ENCODE measurements around the gene ARRDC2.
"Not testable (repeated sequence)": the region's sequence is repeated elsewhere in the genome, so short reads cannot be mapped to it uniquely, and the experiment has no call there.

Gene ARRDC2

GRCh38 chr19:17993076-17993813 lies 14.7 kb upstream of the ARRDC2 start:
- no peak for DNase-seq

GRCh38 chr19:17996826-17997316 lies 11.1 kb upstream of the ARRDC2 start:
- peak; percentile 91 for DNase-seq

GRCh38 chr19:17997969-17998826 lies 9.8 kb upstream of the ARRDC2 start:
- no peak for DNase-seq

- DNase-seq = no peak
Observed at GRCh38 chr19:17998827-17999150, 9.2 kb upstream of the ARRDC2 start.

GRCh38 chr19:17999684-18000479 lies 8.1 kb upstream of the ARRDC2 start:
- no peak for DNase-seq

- no peak for DNase-seq
Observed at GRCh38 chr19:18000480-18000914, 7.5 kb upstream of the ARRDC2 start.

GRCh38 chr19:18000915-18001776 lies 6.8 kb upstream of the ARRDC2 start:
- DNase-seq = peak; percentile 94

- no peak for DNase-seq
Observed at GRCh38 chr19:18001777-18002345, 6.1 kb upstream of the ARRDC2 start.

GRCh38 chr19:18002347-18002850 lies 5.6 kb upstream of the ARRDC2 start:
- DNase-seq = no peak

GRCh38 chr19:18005750-18006149 lies 2.2 kb upstream of the ARRDC2 start:
- not testable (repeated sequence) for DNase-seq

- peak; percentile 84 for DNase-seq
Observed at GRCh38 chr19:18007044-18007916, 690 bp upstream of the ARRDC2 start.

GRCh38 chr19:18008814-18009213 lies 844 bp downstream of the ARRDC2 start:
- DNase-seq = no peak

GRCh38 chr19:18009412-18010066 lies 1.6 kb downstream of the ARRDC2 start:
- DNase-seq = no peak

- no peak for DNase-seq
Observed at GRCh38 chr19:18010149-18010548, 2.2 kb downstream of the ARRDC2 start.

GRCh38 chr19:18013210-18014111 lies 5.5 kb downstream of the ARRDC2 start:
- no peak for DNase-seq

- peak; percentile 44 for DNase-seq
Observed at GRCh38 chr19:18014197-18014596, 6.2 kb downstream of the ARRDC2 start.

- DNase-seq = no peak
Observed at GRCh38 chr19:18016209-18016910, 8.4 kb downstream of the ARRDC2 start.

Measured in activated CD8-positive, alpha-beta memory T cell treated with anti-CD3 and anti-CD28 coated beads, Interleukin-2, amount 50 U/mL, for 4 hours (primary cell).